Fibroblast of skin of left quadriceps (primary cell): Measurements from ENCODE around the gene CACNA1G.

ENCODE experiments used
- DNase-seq, 2 experiments: peaks; one replicate each; pipeline ENCODE4 v3.0.0-alpha.2; 2013; ENCODE audit warnings: low read depth in 2 of 2

CACNA1G gene

GRCh38 chr17:50566886-50567285, 6.4 kb downstream of the CACNA1G start:
- DNase-seq = no peak

DNA sequence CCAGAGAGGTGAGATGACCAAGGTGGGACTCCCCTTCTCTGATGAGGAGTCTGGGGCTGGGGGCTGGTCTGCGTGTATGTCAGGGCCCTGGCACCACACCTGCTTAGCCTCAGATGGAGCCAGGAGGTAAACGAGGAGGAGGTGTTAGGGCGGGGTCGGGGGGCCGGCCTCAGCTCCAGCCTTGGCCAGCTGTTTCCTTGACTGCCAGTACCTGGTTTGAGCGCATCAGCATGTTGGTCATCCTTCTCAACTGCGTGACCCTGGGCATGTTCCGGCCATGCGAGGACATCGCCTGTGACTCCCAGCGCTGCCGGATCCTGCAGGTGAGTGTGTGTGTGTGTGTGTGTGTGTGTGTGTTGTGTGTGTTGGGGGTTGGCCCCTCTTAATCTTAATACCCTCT, 8.1 kb downstream of the CACNA1G start:
- no peak for DNase-seq

DNA sequence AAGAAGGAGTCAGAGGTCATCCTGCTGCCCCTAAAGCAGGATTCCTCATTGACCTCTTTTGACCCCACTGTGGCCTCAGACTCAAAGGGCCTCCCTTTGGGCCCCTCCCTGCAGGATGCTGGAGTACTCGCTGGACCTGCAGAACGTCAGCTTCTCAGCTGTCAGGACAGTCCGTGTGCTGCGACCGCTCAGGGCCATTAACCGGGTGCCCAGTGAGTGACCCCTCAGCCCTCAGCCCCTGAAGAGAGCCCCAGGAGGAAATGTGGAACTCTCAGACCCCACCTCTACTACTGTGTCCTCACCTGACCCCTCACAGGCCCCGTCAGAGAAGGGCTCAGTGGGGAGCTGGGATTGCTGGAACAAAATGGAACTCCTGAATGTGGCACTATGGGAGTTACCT, 9.1 kb downstream of the CACNA1G start:
- no peak for DNase-seq

GRCh38 chr17:50570032-50570431, 9.5 kb downstream of the CACNA1G start:
- DNase-seq = no peak

DNA sequence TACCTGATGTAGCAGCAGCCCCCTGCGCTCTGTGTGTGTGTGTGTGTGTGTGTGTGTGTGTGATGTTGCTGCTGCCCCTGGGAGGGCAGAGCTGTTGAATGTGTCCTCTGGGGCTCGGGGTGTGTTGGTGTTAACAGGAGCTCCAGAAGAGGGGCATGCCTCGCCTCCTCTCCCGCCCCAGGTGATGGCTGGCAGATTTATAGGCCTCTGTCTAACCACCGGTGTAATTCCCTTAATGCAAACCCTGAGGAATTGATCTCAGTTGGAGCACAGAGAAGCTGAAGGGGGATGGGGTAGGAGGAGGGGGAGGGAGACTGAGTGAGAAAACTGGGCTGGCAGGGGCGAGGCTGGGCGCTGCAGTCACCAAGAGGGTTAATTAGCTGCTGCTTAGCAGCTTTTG, 10.0 kb downstream of the CACNA1G start:
- no peak for DNase-seq

- DNase-seq = no peak
Observed at GRCh38 chr17:50571681-50572080, 11.2 kb downstream of the CACNA1G start.

- DNase-seq = no peak
Observed at GRCh38 chr17:50572541-50572940, 12.0 kb downstream of the CACNA1G start.

DNA sequence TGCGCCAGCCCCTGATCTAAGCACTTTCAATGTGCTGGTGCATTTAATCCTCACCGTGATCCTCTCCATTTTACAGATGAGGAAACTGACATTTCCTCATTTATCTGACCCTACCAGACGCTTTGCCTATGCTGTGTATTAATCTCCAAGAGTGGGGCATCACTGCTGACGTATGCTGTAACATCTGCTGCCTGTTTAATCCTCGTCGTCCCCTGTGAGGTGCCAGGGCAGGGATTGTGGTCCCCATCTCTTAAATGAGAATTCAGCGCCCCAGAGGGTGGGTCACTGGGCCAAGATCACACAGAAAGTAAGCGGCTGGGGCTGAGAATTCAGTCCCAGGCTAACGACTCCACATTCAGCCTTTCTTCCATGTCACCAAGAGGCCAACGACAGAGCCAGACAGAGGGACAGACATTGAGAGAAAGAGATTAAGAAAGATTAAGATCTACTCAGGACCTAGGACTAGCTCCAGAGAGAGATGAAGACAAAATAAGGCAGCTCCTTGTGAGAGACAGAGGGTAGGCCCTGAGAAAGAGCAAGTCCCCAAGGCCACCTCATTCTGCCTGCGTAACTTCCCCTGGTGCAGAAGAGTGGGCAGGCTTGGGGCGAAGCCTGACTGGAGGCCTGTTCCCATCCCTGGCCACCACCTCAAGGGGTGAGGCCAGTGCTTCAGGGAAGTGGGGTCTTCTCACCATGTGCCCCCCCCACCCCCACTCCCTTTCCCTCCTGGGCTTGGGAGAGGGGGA, 13.5 kb downstream of the CACNA1G start:
- DNase-seq = no peak

- no peak for DNase-seq
Observed at GRCh38 chr17:50575581-50576210, 15.2 kb downstream of the CACNA1G start.

DNA sequence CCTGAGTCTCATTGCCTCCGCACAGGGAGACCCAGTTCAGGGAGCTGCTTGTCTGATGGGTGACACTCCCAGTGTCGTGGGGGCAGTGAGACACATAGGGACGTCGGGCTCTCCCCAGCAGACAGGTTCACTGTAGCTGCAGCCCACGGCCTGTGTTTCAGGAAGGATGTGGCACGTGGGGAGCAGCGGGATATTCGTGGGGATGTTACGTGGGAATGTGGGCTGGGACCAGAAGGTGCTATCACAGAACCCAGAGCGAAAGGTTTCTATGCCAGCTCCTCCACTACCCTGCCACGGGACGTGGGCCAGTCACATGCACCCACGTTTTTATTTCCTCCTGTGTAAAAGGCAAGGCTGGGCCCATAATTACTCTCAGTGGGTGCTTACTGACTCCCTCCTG, 16.3 kb downstream of the CACNA1G start:
- DNase-seq = no peak

DNA sequence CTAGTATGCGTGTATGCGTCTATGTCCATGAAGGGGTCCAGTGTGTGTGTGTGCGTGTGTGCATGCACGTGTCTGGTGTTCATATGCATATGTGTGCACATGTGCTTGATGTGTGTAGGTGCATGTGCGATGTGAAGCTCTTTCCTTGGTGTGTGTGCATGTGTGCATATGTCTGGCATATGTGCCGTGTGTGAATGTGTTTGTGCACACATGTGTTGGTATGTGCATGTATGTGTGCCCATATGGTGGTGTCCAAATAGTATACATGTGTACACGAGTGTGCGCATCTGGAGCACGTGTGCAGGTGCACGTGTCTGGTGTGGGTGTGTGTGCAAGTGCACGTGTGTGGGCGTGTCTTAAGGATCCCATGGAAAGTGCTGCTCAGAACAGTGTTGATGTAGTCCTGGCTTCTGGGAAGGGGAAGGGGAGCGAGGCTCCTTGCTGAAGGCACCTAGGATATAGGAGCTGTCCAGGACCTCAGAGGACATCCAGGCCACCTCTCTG, 17.0 kb downstream of the CACNA1G start:
- no peak for DNase-seq

DNA sequence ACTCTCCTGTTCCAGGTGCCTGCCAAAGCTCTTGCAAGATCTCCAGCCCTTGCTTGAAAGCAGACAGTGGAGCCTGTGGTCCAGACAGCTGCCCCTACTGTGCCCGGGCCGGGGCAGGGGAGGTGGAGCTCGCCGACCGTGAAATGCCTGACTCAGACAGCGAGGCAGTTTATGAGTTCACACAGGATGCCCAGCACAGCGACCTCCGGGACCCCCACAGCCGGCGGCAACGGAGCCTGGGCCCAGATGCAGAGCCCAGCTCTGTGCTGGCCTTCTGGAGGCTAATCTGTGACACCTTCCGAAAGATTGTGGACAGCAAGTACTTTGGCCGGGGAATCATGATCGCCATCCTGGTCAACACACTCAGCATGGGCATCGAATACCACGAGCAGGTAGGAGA, 17.7 kb downstream of the CACNA1G start:
- DNase-seq = no peak

- no peak for DNase-seq
Observed at GRCh38 chr17:50579399-50579798, 18.9 kb downstream of the CACNA1G start.

- no peak for DNase-seq
Observed at GRCh38 chr17:50580646-50581045, 20.1 kb downstream of the CACNA1G start.

DNA sequence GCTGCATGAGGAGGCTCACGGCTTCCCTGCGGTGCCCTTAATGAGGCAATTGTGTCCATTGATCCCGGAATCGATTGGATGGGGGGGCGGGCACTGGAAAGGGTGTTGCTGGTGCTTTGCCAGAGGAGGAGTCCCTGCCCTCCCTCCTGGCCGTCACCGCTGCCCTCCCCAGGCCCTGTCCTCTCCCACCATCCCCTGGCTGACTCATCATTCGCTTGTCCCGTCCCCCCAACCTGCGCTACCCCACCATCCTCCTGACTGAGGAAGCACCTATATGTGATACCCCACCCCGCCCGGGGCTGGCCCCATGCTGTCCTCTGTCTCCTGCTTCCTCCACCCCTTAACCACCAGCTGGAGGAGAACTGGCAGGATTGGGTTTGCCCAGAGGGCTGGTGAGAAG, 20.8 kb downstream of the CACNA1G start:
- DNase-seq = no peak

DNA sequence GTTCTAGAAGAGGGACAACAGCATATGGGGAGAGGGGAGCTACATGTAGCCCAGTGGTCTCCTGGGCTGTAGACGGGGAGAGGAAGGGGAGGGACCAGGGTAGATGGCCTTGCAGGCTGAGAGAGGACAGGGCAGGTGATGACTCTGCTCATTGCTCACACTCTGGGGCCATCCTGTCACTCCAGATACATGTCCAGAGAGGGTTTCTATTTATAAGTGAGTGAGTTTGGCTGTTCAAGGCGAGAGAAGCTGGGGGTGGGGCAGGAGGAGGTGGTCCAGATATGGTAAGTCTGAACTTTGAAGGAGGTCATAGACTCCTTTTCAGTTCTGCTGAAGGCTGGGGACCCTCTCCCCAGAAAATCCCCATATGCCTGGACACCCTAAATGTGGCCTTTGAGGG, 22.2 kb downstream of the CACNA1G start:
- no peak for DNase-seq

- no peak for DNase-seq
Observed at GRCh38 chr17:50583641-50584040, 23.1 kb downstream of the CACNA1G start.

DNA sequence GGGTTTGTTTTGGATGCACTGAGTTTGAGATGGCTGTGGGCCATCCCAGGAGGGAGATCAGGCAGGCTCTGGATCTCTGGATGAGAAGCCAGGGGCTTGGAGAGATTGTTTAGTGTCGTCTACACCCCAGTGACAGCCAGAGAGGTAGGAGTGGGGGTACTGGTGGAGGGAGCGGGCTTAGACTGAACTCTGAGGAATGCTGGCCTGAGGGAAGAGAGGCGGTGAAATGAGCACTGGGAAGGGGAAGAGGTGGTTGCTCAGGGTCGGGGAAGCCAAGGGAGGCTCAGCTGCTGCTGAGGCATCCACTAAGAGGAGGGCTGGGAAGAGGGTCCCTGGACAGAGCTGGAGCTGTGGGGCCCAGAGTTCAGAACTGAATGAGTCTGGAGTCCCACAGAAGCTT, 23.6 kb downstream of the CACNA1G start:
- no peak for DNase-seq

- DNase-seq = no peak
Observed at GRCh38 chr17:50584749-50585148, 24.2 kb downstream of the CACNA1G start.

GRCh38 chr17:50585346-50585745, 24.8 kb downstream of the CACNA1G start:
- DNase-seq = no peak

DNA sequence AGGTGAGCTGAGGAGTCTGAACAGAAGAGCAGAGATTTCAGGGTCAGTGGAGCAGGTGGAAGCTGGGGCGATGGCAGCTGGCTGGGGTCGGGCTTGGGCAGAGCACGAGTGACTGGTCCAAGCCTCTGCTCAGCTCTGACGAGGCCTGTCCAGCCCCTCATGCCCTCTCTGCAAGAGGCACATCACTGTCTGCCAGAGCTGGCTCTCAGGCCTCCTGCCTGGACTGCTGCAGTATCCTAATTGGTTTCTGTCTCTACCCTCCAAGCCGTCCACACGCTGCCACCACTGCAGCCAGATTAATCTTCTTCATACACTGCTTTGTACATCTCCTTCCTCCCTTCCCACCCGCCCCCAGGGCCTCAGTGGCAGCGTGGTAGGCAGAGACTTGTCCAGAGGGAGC, 25.4 kb downstream of the CACNA1G start:
- no peak for DNase-seq

GRCh38 chr17:50586421-50587247, 26.1 kb downstream of the CACNA1G start:
- DNase-seq = no peak

DNA sequence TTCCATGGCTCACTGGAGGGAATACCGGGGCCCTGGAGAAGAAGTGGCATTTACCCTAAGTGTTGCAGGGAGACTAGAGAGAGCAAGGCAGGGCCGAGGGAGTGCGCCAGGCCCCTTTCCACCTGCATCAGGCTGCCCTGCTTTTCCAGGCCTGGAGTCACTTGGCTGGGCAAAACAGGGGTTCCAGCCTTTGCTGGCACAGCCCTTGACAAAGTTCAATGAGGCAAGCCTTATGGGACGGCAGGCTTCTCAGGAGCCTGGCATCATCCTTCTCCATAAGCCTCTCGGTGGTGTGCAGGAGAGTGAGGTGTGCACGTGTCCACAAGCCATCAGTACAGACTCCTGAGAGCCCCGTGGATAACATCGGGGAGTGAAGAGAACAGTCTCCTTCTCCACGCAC, 27.1 kb downstream of the CACNA1G start:
- DNase-seq = no peak
